ENCODE measurements around the gene SKAP1.

Gene SKAP1

GRCh38 chr17:48335858-48336500, 94.0 kb downstream of the SKAP1 start:
- TF ChIP-seq CTCF (IDR thresholded peaks at IDR 0.05; ENCODE audit: low read depth, low read length): peak; percentile 58
- H3K4me3 ChIP-seq (ENCODE audit: low read depth, low read length): no peak overlapping the region
- no peaks in the 10 kb centered on the region for H3K9me3 ChIP-seq
- peaks cover 86% of the 10 kb centered on the region for H3K27me3 ChIP-seq
- no peaks in the 10 kb centered on the region for H3K4me1 ChIP-seq
- H3K36me3 ChIP-seq: no peaks in the 10 kb centered on the region
- no peak for DNase-seq

- Histone ChIP-seq H3K4me3 (ENCODE audit: low read depth, low read length) (no peak overlapping the region), H3K4me1 (no peaks in the 10 kb centered on the region), H3K9me3 (no peaks in the 10 kb centered on the region), H3K27me3 (peaks cover 86% of the 10 kb centered on the region), H3K36me3 (no peaks in the 10 kb centered on the region)
- no peak for TF ChIP-seq CTCF (IDR thresholded peaks at IDR 0.05; ENCODE audit: low read depth, low read length)
- DNase-seq: no peak
Observed at GRCh38 chr17:48335146-48335784, 94.7 kb downstream of the SKAP1 start.

- TF ChIP-seq CTCF (IDR thresholded peaks at IDR 0.05; ENCODE audit: low read depth, low read length): no peak
- no peak for DNase-seq
Observed at GRCh38 chr17:48333034-48333530, 96.9 kb downstream of the SKAP1 start.

GRCh38 chr17:48330887-48331286, 99.1 kb downstream of the SKAP1 start:
- no peak for TF ChIP-seq CTCF (IDR thresholded peaks at IDR 0.05; ENCODE audit: low read depth, low read length)
- no peak for DNase-seq
- peaks cover 89% of the 10 kb centered on the region for H3K27me3 ChIP-seq
- H3K9me3 ChIP-seq: no peaks in the 10 kb centered on the region
- no peaks in the 10 kb centered on the region for H3K4me1 ChIP-seq
- H3K36me3 ChIP-seq: no peaks in the 10 kb centered on the region
- H3K4me3 ChIP-seq (ENCODE audit: low read depth, low read length): no peak overlapping the region

More at GRCh38 chr17:48333034-48333530, 96.9 kb downstream of the SKAP1 start:
- no peaks in the 10 kb centered on the region for H3K9me3 ChIP-seq
- no peaks in the 10 kb centered on the region for H3K36me3 ChIP-seq
- H3K4me1 ChIP-seq: no peaks in the 10 kb centered on the region
- peaks cover 89% of the 10 kb centered on the region for H3K27me3 ChIP-seq
- no peak overlapping the region for H3K4me3 ChIP-seq (ENCODE audit: low read depth, low read length)

- Histone ChIP-seq H3K9me3 (no peaks in the 10 kb centered on the region), H3K27me3 (peaks cover 93% of the 10 kb centered on the region), H3K4me1 (no peaks in the 10 kb centered on the region), H3K4me3 (ENCODE audit: low read depth, low read length) (no peak overlapping the region), H3K36me3 (no peaks in the 10 kb centered on the region)
- no peak for DNase-seq
- no peak for TF ChIP-seq CTCF (IDR thresholded peaks at IDR 0.05; ENCODE audit: low read depth, low read length)
Observed at GRCh38 chr17:48330421-48330820, 99.6 kb downstream of the SKAP1 start.

- no peak for TF ChIP-seq CTCF (IDR thresholded peaks at IDR 0.05; ENCODE audit: low read depth, low read length)
- Histone ChIP-seq H3K4me1 (no peaks in the 10 kb centered on the region), H3K9me3 (no peaks in the 10 kb centered on the region), H3K36me3 (no peaks in the 10 kb centered on the region), H3K4me3 (ENCODE audit: low read depth, low read length) (no peak overlapping the region), H3K27me3 (peaks cover 99% of the 10 kb centered on the region)
- no peak for DNase-seq
Observed at GRCh38 chr17:48328457-48328856, 101.6 kb downstream of the SKAP1 start.

Data from BE2C (cell line).